Breast epithelium (tissue), 4 donors: Measurements from ENCODE around the gene MBOAT7. TPM values are rescaled to one million over a fixed set of nuclear protein-coding genes. Genes with fewer than 3 reads are reported as not detected.
"Not testable (repeated sequence)": the region's sequence is repeated elsewhere in the genome, so short reads cannot be mapped to it uniquely, and the experiment has no call there.

Source experiments
- DNase-seq, 2 donors: peaks; one replicate each; pipeline ENCODE4 v3.0.0-alpha.2; 2019; ENCODE audit warnings: low spot score in 2 of 2
- H3K27ac ChIP-seq, 2 donors: fragments of 200-600 bp; sonication (generic) in 1 of 2; one replicate each; pipeline ENCODE4 v1.5.1; 2016 to 2019; ENCODE audit warnings: mild to moderate bottlenecking in 1 of 2
- H3K27me3 ChIP-seq, 2 donors: fragments of 200-600 bp; sonication (generic) in 1 of 2; one replicate each; pipeline versions ENCODE4 v1.5.1 to v1.6.0; 2017 to 2019; ENCODE audit warnings: control low read depth in 1 of 2, mild to moderate bottlenecking in 1 of 2
- H3K36me3 ChIP-seq: fragments of 200-600 bp; one replicate; pipeline ENCODE4 v1.5.1; 2019
- H3K4me1 ChIP-seq, 2 donors: fragments of 200-600 bp; sonication (generic); one replicate each; pipeline ENCODE4 v1.5.1; 2016 to 2019; ENCODE audit warnings: control low read depth in 1 of 2
- H3K4me3 ChIP-seq, 3 donors: fragments of 200-600 bp; sonication (generic); 1 replicate in 2 of 3; 2 replicates in 1 of 3; pipeline ENCODE4 v1.5.1; 2016 to 2019; ENCODE audit warnings: mild to moderate bottlenecking in 3 of 3, moderate library complexity in 2 of 3
- H3K9me3 ChIP-seq, 2 donors: fragments of 200-600 bp; sonication (generic) in 1 of 2; one replicate each; pipeline ENCODE4 v1.5.1; 2016 to 2019; ENCODE audit warnings: control low read depth in 1 of 2
- CTCF ChIP-seq, 3 donors: fragments of 450-650 bp; IDR thresholded peaks; one replicate each; pipeline ENCODE4 v1.5.1; 2016 to 2017; ENCODE audit warnings: antibody characterized with exemption in 3 of 3, mild to moderate bottlenecking in 3 of 3, moderate library complexity in 3 of 3
- POLR2A ChIP-seq: fragments of 450-650 bp; IDR thresholded peaks from one replicate; pipeline ENCODE4 v1.6.1; 2016; ENCODE audit warnings: antibody characterized with exemption, mild to moderate bottlenecking, moderate library complexity
- POLR2AphosphoS5 ChIP-seq, 3 donors: sonication (generic); formaldehyde crosslinking; IDR thresholded peaks; one replicate each; pipeline ENCODE4 v1.6.1; 2017; ENCODE audit warnings: antibody characterized with exemption in 3 of 3
- intact Hi-C: fragments of 100-400 bp; cut with DNase I; formaldehyde crosslinking; loops from one replicate; pipeline ENCODE4 v1.15.1; 2023; ENCODE audit warnings: low total_unique reads
- total RNA-seq, 3 donors: library from RNA; depleted of rRNA; stranded (reverse); fragments of >200 nt; gene quantifications; one replicate each; pipeline ENCODE4 v1.1.0, GENCODE V29; 2016

Gene MBOAT7
- 10 to 100 TPM; 16.5 to 37.3 (median 24.6) TPM for total RNA-seq

GRCh38 chr19:54189145-54189734 is at the start of gene MBOAT7:
MBOAT7 (minus strand) TSS chr19:54189580; CDS start chr19:54188508, 1,072 bp downstream.
- DNase-seq: no peak
- H3K4me1 ChIP-seq: peaks cover 0 to 17% of the 10 kb centered on the region in 2 donors
- no peaks in the 10 kb centered on the region for H3K36me3 ChIP-seq
- H3K4me3 ChIP-seq: peak within 1 kb of the TSS; percentile 65 to 93 (median 70)
- no peaks in the 10 kb centered on the region for H3K27me3 ChIP-seq
- peak within 1 kb of the TSS; percentile 96 to 99 for H3K27ac ChIP-seq
- no peaks in the 10 kb centered on the region for H3K9me3 ChIP-seq
- intact Hi-C loops: no loop called here
- no peak for TF ChIP-seq POLR2A
- peak; percentile 33 to 59 (median 44) for TF ChIP-seq POLR2AphosphoS5 (IDR thresholded peaks at IDR 0.05)
- TF ChIP-seq CTCF (IDR thresholded peaks at IDR 0.05): peak in 1 of 3 donors; percentile 15

GRCh38 chr19:54233941-54234340 is 44.6 kb upstream of the MBOAT7 start:
- TF ChIP-seq CTCF (IDR thresholded peaks at IDR 0.05): no peak
- TF ChIP-seq POLR2A: no peak
- TF ChIP-seq POLR2AphosphoS5 (IDR thresholded peaks at IDR 0.05): no peak
- no peaks in the 10 kb centered on the region for H3K4me1 ChIP-seq
- H3K27me3 ChIP-seq: peaks cover 0 to 16% of the 10 kb centered on the region in 2 donors
- intact Hi-C loops: loop anchor here (1.0 to 10.0 kb wide), 2 partner anchors 26 to 59 kb away; partner anchors contain the start of gene TMC4
- no peak for DNase-seq
- peaks cover 0 to 8% of the 10 kb centered on the region in 2 donors for H3K9me3 ChIP-seq
- H3K27ac ChIP-seq: no peak overlapping the region
- H3K36me3 ChIP-seq: no peaks in the 10 kb centered on the region
- no peak overlapping the region for H3K4me3 ChIP-seq

GRCh38 chr19:54231077-54231931 is 41.9 kb upstream of the MBOAT7 start:
- DNase-seq: peak; percentile 60 to 80
- H3K27ac ChIP-seq: no peak overlapping the region
- H3K9me3 ChIP-seq: peaks cover 0 to 8% of the 10 kb centered on the region in 2 donors
- peak; percentile 50 to 85 (median 85) for TF ChIP-seq CTCF (IDR thresholded peaks at IDR 0.05)
- peak in 1 of 3 donors; percentile 37 for TF ChIP-seq POLR2AphosphoS5 (IDR thresholded peaks at IDR 0.05)
- no peak for TF ChIP-seq POLR2A
- peaks cover 0 to 14% of the 10 kb centered on the region in 2 donors for H3K27me3 ChIP-seq
- no peak overlapping the region for H3K4me3 ChIP-seq
- intact Hi-C loops: loop anchor here (10.0 kb wide), 1 partner anchor 57 kb away; the partner anchor contains the start of gene TMC4
- no peaks in the 10 kb centered on the region for H3K4me1 ChIP-seq
- H3K36me3 ChIP-seq: no peaks in the 10 kb centered on the region

GRCh38 chr19:54230031-54230430 is 40.7 kb upstream of the MBOAT7 start:
- Histone ChIP-seq H3K36me3 (no peaks in the 10 kb centered on the region), H3K27me3 (peaks cover 0 to 14% of the 10 kb centered on the region in 2 donors), H3K9me3 (peaks cover 0 to 5% of the 10 kb centered on the region in 2 donors), H3K4me3 (no peak overlapping the region), H3K4me1 (no peaks in the 10 kb centered on the region), H3K27ac (no peak overlapping the region)
- intact Hi-C loops: loop anchor here (10.0 kb wide), 1 partner anchor 55 kb away; the partner anchor contains the start of gene TMC4
- TF ChIP-seq POLR2A (no peak), POLR2AphosphoS5 (IDR thresholded peaks at IDR 0.05) (no peak), CTCF (IDR thresholded peaks at IDR 0.05) (no peak)
- no peak for DNase-seq

GRCh38 chr19:54229146-54229545 is 39.8 kb upstream of the MBOAT7 start:
- no peak for TF ChIP-seq POLR2A
- TF ChIP-seq POLR2AphosphoS5 (IDR thresholded peaks at IDR 0.05): no peak
- TF ChIP-seq CTCF (IDR thresholded peaks at IDR 0.05): no peak
- Histone ChIP-seq H3K27ac (no peak overlapping the region), H3K9me3 (no peaks in the 10 kb centered on the region), H3K36me3 (no peaks in the 10 kb centered on the region), H3K27me3 (peaks cover 0 to 14% of the 10 kb centered on the region in 2 donors), H3K4me3 (no peak overlapping the region), H3K4me1 (no peaks in the 10 kb centered on the region)
- intact Hi-C loops: no loop called here
- DNase-seq: no peak

GRCh38 chr19:54224619-54225018 is 35.2 kb upstream of the MBOAT7 start:
- DNase-seq, H3K4me3 ChIP-seq, H3K9me3 ChIP-seq, H3K27ac ChIP-seq, intact Hi-C loops, H3K4me1 ChIP-seq, H3K27me3 ChIP-seq, H3K36me3 ChIP-seq: not testable (repeated sequence)

GRCh38 chr19:54223937-54224281 is 34.5 kb upstream of the MBOAT7 start:
- H3K4me3 ChIP-seq, H3K4me1 ChIP-seq, H3K9me3 ChIP-seq, intact Hi-C loops, DNase-seq, H3K27ac ChIP-seq, H3K27me3 ChIP-seq, H3K36me3 ChIP-seq: not testable (repeated sequence)
